SK-N-SH (cell line): Measurements from ENCODE around the gene LGR6.

Source experiments
- CTCF ChIP-seq: fragments of 200-600 bp; sonication (generic); IDR thresholded peaks from 2 replicates; pipeline ENCODE4 v1.6.1; 2017; ENCODE audit warnings: antibody characterized with exemption, mild to moderate bottlenecking, moderate library complexity
- NFIC ChIP-seq: IDR thresholded peaks from 2 replicates; pipeline ENCODE4 v1.4.0; 2012; ENCODE audit warnings: borderline replicate concordance

- TF ChIP-seq CTCF (no peak), NFIC (no peak)
These were observed 74.4 kb downstream of the LGR6 start for GRCh38 chr1:202268032-202268431.
